Stimulated activated naive CD4-positive, alpha-beta T cell (primary cell): ENCODE results near the gene MANBA.

ENCODE experiments used
- DNase-seq, 6 experiments: peaks; one replicate each; lab custom pipeline; 2025; lab: John Stamatoyannopoulos, UW

Gene MANBA

DNA sequence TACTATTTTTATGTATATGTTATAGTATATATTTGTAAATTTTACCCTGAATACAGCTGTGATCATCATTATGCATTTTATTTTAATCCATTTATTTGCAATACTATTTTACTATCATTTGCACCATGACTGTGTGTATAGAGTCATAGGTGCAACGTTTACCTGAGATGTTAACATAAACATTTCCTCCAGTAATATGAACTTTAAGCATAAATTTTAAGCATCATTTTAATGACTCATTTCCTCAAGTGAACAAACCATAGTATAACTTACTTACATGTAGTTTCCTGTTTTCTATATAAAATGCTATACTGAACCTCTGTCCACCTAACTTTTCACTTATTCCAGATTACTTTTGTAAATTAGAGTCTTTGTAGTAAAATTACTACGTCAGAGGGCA is 166.8 kb downstream of the MANBA start:
- no peak for DNase-seq

- no peak for DNase-seq
Observed at GRCh38 chr4:102593147-102593546, 167.6 kb downstream of the MANBA start.

GRCh38 chr4:102592256-102592655 is 168.5 kb downstream of the MANBA start:
- DNase-seq: no peak

DNA sequence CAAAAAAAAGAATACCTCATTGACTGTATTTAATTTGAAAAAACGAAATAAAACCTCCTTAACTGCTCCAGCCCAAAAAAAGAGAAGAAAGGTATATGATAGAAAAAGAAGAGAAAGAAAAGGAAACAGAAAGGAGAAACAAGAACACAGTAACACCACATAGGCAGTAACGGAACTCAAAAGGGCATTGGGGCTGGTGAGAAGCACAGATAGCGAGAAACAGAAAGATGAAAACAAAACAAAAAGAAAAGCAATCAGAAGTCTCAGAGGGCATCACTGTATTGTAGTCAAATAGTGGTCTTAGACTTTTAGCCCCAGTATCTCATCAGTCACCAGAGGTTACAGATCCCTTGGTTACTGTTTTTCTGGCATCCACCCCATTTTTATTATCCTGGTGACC is 171.0 kb downstream of the MANBA start:
- DNase-seq: no peak

GRCh38 chr4:102586644-102587021 is 174.1 kb downstream of the MANBA start:
- DNase-seq: peak in 5 of 6 experiments; percentile 2 to 32 (median 9)

DNA sequence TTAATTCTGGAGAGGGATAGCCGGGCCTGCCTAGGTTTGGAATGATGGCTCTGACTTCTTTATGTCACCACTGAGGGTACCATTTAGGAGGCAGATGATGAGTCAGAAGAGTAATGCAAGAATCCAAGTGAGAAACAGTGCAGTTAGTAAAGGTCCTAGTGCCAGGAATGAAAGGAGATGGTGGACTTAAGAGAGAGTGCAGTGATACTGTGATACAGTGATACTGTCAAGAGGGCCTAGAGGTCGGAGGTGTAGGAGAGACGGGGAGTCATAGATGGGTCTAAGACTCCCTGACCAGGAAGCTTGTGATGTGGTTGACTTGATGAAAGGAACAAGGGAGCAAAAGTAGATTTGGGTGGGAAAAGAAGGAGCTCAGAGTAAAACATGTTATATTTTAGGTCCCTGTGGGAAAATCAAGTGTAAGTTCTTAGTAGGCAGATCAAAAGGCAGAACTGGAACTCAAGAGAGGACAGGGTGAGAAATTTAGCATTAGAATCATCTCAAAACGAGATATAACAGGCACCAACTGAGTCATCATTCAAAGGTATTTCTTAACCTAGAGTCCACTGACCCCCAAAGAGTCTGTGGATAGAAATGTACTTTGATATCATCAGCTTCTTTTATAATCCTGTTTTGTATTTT is 174.6 kb downstream of the MANBA start:
- DNase-seq: no peak

- no peak for DNase-seq
Observed at GRCh38 chr4:102585329-102585728, 175.4 kb downstream of the MANBA start.

DNA sequence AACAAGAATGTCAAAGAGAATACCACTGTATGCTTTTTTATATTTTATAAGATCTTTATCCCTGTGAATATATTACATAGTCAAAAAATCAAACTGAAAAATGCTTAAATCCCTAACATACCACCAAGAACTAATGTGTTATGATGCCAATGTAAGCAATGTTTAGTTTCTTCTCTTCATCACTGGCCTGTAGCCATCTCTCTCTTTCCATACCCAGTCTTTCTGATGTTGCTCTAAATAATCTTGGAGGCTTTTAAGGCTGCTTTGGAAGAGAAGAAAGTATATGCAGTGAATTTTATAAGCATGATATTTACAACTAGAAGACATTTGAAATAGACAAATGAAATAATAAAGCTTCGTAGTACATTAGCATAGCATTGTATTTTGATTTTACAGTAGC is 176.7 kb downstream of the MANBA start:
- no peak for DNase-seq
